A549 (cell line): ENCODE data around the gene FAT1. TPM values are rescaled to one million over a fixed set of nuclear protein-coding genes. Genes with fewer than 3 reads are reported as not detected.

Experiments
- ATAC-seq, 2 experiments: fragments of 200-7000 bp in 1 of 2; fragments of >200 bp in 1 of 2; cut with Nextera tagmentation in 1 of 2; cut with Tn5 transposase in 1 of 2; 3 replicates each; pipeline versions ENCODE4 v1.8.0 to v1.9.1; 2018 to 2020; ENCODE audit warnings: mild to moderate bottlenecking in 1 of 2, moderate library complexity in 1 of 2
- CTCF ChIA-PET: fragments of 300-600 bp; sonication (Branson Sonifier 250); formaldehyde crosslinking; extraction: SDS; loops from one replicate; lab custom pipeline; 2021; ENCODE audit warnings: antibody characterized with exemption, inconsistent platforms; lab: Yijun Ruan, JAX
- POLR2A ChIA-PET: fragments of 350-600 bp; formaldehyde crosslinking; extraction: SDS; loops from one replicate; lab custom pipeline; 2021; ENCODE audit warnings: antibody characterized with exemption, inconsistent platforms; lab: Yijun Ruan, JAX
- DNase-seq, 2 experiments: peaks; one replicate each; pipeline versions ENCODE4 v3.0.0 to v3.0.0-alpha.2; 2011 to 2016; ENCODE audit warnings: low read depth in 1 of 2, low spot score in 1 of 2
- FAIRE-seq: peaks from 2 replicates; lab custom pipeline; 2011; peaks lifted over from hg19 to GRCh38; lab: Jason Lieb, UNC
- H3K27ac ChIP-seq, 2 experiments: fragments of >200 bp; sonication (Bioruptor Twin); formaldehyde crosslinking; 3 replicates each; pipeline ENCODE4 v1.5.1; 2016 to 2017
- H3K4me1 ChIP-seq: fragments of >200 bp; sonication (Bioruptor Twin); formaldehyde crosslinking; 3 replicates; pipeline ENCODE4 v1.6.1; 2016
- H3K4me2 ChIP-seq: fragments of >200 bp; sonication (Bioruptor Twin); formaldehyde crosslinking; 3 replicates; pipeline ENCODE4 v1.6.1; 2016
- H3K4me3 ChIP-seq: fragments of >200 bp; sonication (Bioruptor Twin); formaldehyde crosslinking; 3 replicates; pipeline ENCODE4 v1.5.1; 2016
- H3K9me3 ChIP-seq: fragments of >200 bp; sonication (Bioruptor Twin); formaldehyde crosslinking; 3 replicates; pipeline ENCODE4 v1.6.1; 2016
- CBX2 ChIP-seq: fragments of 200-600 bp; sonication (generic); IDR thresholded peaks from 2 replicates; pipeline ENCODE4 v1.6.1; 2016; ENCODE audit warnings: low read depth, mild to moderate bottlenecking, borderline replicate concordance
- CBX8 ChIP-seq: fragments of 200-600 bp; sonication (generic); IDR thresholded peaks from 2 replicates; pipeline ENCODE4 v1.6.1; 2016
- CEBPB ChIP-seq, 2 experiments: fragments of >200 bp in 1 of 2; sonication (Bioruptor Twin) in 1 of 2; formaldehyde crosslinking in 1 of 2; IDR thresholded peaks; 2 replicates each; pipeline ENCODE4 v1.6.1; 2012 to 2016
- E2F6 ChIP-seq: IDR thresholded peaks from 2 replicates; pipeline ENCODE4 v1.6.1; 2012; ENCODE audit warnings: low read depth, borderline replicate concordance
- FOSL2 ChIP-seq, 2 experiments: fragments of 450-650 bp in 1 of 2; fragments of >200 bp in 1 of 2; sonication (Bioruptor Twin) in 1 of 2; formaldehyde crosslinking; IDR thresholded peaks; 2 replicates each; pipeline versions ENCODE4 v1.5.0 to v1.6.1; 2016 to 2020; ENCODE audit warnings: mild to moderate bottlenecking in 1 of 2, moderate library complexity in 1 of 2
- HES2 ChIP-seq: fragments of >200 bp; sonication (Bioruptor Twin); formaldehyde crosslinking; IDR thresholded peaks from 2 replicates; pipeline ENCODE4 v1.6.1; 2016
- HEYL ChIP-seq: fragments of 250-450 bp; sonication (Bioruptor Pico); IDR thresholded peaks from 2 replicates; pipeline ENCODE4 v1.8.0; 2021; ENCODE audit warnings: mild to moderate bottlenecking, moderate library complexity
- HMGXB4 ChIP-seq: fragments of 250-450 bp; sonication (Bioruptor Pico); IDR thresholded peaks from 2 replicates; pipeline ENCODE4 v1.5.0; 2021; ENCODE audit warnings: mild to moderate bottlenecking, moderate library complexity, borderline replicate concordance
- HOXB5 ChIP-seq: fragments of 250-450 bp; sonication (Bioruptor Pico); IDR thresholded peaks from 2 replicates; pipeline ENCODE4 v1.5.0; 2020; ENCODE audit warnings: mild to moderate bottlenecking, moderate library complexity
- JUN ChIP-seq, 2 experiments: fragments of >200 bp; sonication (Bioruptor Twin); formaldehyde crosslinking; IDR thresholded peaks; 2 replicates in 1 of 2; 3 replicates in 1 of 2; pipeline ENCODE4 v1.6.1; 2016 to 2017
- NFE2L2 ChIP-seq: fragments of 150-350 bp; conservative IDR thresholded peaks from 2 replicates; pipeline ENCODE4 v1.6.1; 2014; ENCODE audit warnings: low read length
- NPAS2 ChIP-seq: fragments of 250-450 bp; sonication (Bioruptor Pico); IDR thresholded peaks from 2 replicates; pipeline ENCODE4 v1.8.0; 2022; ENCODE audit warnings: mild to moderate bottlenecking, moderate library complexity, borderline replicate concordance
- PBX3 ChIP-seq: IDR thresholded peaks from 2 replicates; pipeline ENCODE4 v1.6.1; 2012
- PHF8 ChIP-seq: fragments of 200-600 bp; sonication (generic); IDR thresholded peaks from 2 replicates; pipeline ENCODE4 v1.6.1; 2016; ENCODE audit warnings: low read depth, mild to moderate bottlenecking, antibody characterized with exemption, moderate library complexity, borderline replicate concordance
- POLR2AphosphoS2 ChIP-seq: conservative IDR thresholded peaks from 2 replicates; pipeline ENCODE4 v1.6.1; 2012; ENCODE audit warnings: low read length, improper control_type of control experiment, inconsistent platforms
- RNF2 ChIP-seq: fragments of 200-600 bp; sonication (generic); IDR thresholded peaks from 2 replicates; pipeline ENCODE4 v1.6.1; 2016; ENCODE audit warnings: low read depth, mild to moderate bottlenecking, antibody characterized with exemption, moderate library complexity, borderline replicate concordance
- SMC3 ChIP-seq: fragments of >200 bp; sonication (Bioruptor Twin); formaldehyde crosslinking; IDR thresholded peaks from 3 replicates; pipeline ENCODE4 v1.6.1; 2018; ENCODE audit warnings: inconsistent platforms
- SREBF2 ChIP-seq: fragments of 450-650 bp; IDR thresholded peaks from 2 replicates; pipeline ENCODE4 v1.6.1; 2014; ENCODE audit warnings: mild to moderate bottlenecking, moderate library complexity
- ZFP36 ChIP-seq: fragments of 450-650 bp; IDR thresholded peaks from 2 replicates; pipeline ENCODE4 v1.6.1; 2014; ENCODE audit warnings: borderline replicate concordance; ENCODE audit not compliant: partially characterized antibody
- ZNF302 ChIP-seq: fragments of 250-450 bp; sonication (Bioruptor Pico); IDR thresholded peaks from 2 replicates; pipeline ENCODE4 v1.9.0; 2021; ENCODE audit warnings: inconsistent platforms, mild to moderate bottlenecking, moderate library complexity
- ZSCAN20 ChIP-seq: fragments of 250-450 bp; sonication (Bioruptor Pico); IDR thresholded peaks from 2 replicates; pipeline ENCODE4 v1.8.0; 2022; ENCODE audit warnings: mild to moderate bottlenecking, moderate library complexity
- WGBS: methylation state at CpG from one replicate; pipeline ENCODE4 v1.1.6; 2017; ENCODE audit errors: missing lambda C conversion rate; 5-methylcytosine and 5-hydroxymethylcytosine counted together
- polyA plus RNA-seq, 4 experiments: library from polyadenylated mRNA; depleted of rRNA in 3 of 4; stranded (reverse); fragments of >200 nt; fragmentation: RNase III in 1 of 4; extraction: RNeasy Plus Mini Kit Qiagen cat#74134 plus additional on column Dnase treatment in 1 of 4; gene quantifications; 2 replicates in 3 of 4; 3 replicates in 1 of 4; pipeline ENCODE4 v1.2.3, GENCODE V29; 2011 to 2017

The FAT1 gene
- polyA plus RNA-seq, 2 of the 4 experiments (the other 2 are of a cell fraction): 62.2 to 177 TPM

GRCh38 chr4:186593587-186593973, 130.1 kb downstream of the FAT1 start:
- Histone ChIP-seq H3K27ac (no peak overlapping the region), H3K4me1 (no peaks in the 10 kb centered on the region)
- TF ChIP-seq CBX2: no peak
- TF ChIP-seq PHF8: no peak
- TF ChIP-seq NFE2L2: no peak
- TF ChIP-seq SREBF2: no peak
- no peak for TF ChIP-seq JUN (IDR thresholded peaks at IDR 0.05)
- TF ChIP-seq NPAS2 (CRISPR knock-in tag): no peak
- no peak for TF ChIP-seq SMC3
- no peak for TF ChIP-seq HMGXB4 (CRISPR knock-in tag)
- no peak for TF ChIP-seq CEBPB (IDR thresholded peaks at IDR 0.05)
- TF ChIP-seq ZNF302 (CRISPR knock-in tag): no peak
- TF ChIP-seq POLR2AphosphoS2: no peak
- TF ChIP-seq ZSCAN20 (CRISPR knock-in tag): no peak
- TF ChIP-seq, all 56 proteins: peak for 0
- Histone ChIP-seq H3K4me3 (no peak overlapping the region), H3K4me2 (no peak overlapping the region), H3K9me3 (no peaks in the 10 kb centered on the region)
- 87% methylated on average over 7 of the region's 7 CpGs for WGBS
- FAIRE-seq: no peak
- ChIA-PET CTCF (interaction anchor here (1.0 kb wide), 1 partner anchor 13 kb away, joined by 3 read pairs; no protein-coding TSS in a partner anchor), POLR2A (no interaction called here)
- DNase-seq: no peak
- no peak for ATAC-seq

GRCh38 chr4:186592966-186593586, 130.6 kb downstream of the FAT1 start:
- TF ChIP-seq FOSL2 (IDR thresholded peaks at IDR 0.05) (no peak), FOSL2 (CRISPR knock-in tag; IDR thresholded peaks at IDR 0.05) (no peak), HEYL (CRISPR knock-in tag) (no peak), PHF8 (no peak), E2F6 (no peak), RNF2 (no peak), ZFP36 (no peak), HES2 (no peak), CBX8 (no peak), PBX3 (no peak), HOXB5 (CRISPR knock-in tag) (no peak)
- ATAC-seq (no peak), FAIRE-seq (no peak), DNase-seq (no peak)
- POLR2A ChIA-PET: no interaction called here
- Histone ChIP-seq H3K9me3 (no peaks in the 10 kb centered on the region), H3K27ac (no peak overlapping the region), H3K4me2 (no peak overlapping the region), H3K4me1 (no peaks in the 10 kb centered on the region), H3K4me3 (no peak overlapping the region)
- 87% methylated on average over 13 of the region's 13 CpGs for WGBS
- CTCF ChIA-PET: interaction anchor here (0.6 to 1.0 kb wide), 3 partner anchors 13 to 786 kb away, joined by 3 read pairs; no protein-coding TSS in a partner anchor
